RWPE1 (cell line): ENCODE measurements around the gene CKM.
"Not testable (repeated sequence)": the region's sequence is repeated elsewhere in the genome, so short reads cannot be mapped to it uniquely, and the experiment has no call there.

Experiments
- CTCF ChIA-PET: fragments of 350-600 bp; sonication (Branson Sonifier 250); formaldehyde crosslinking; extraction: SDS; loops from one replicate; lab custom pipeline; 2021; lab: Yijun Ruan, JAX
- POLR2A ChIA-PET: fragments of 400-600 bp; formaldehyde crosslinking; extraction: SDS; loops from one replicate; lab custom pipeline; 2020; ENCODE audit warnings: antibody characterized with exemption; ENCODE audit not compliant: low non-redundant PET; lab: Yijun Ruan, JAX
- DNase-seq: peaks from one replicate; pipeline ENCODE4 v3.0.0; 2012; ENCODE audit warnings: low spot score
- H3K27ac ChIP-seq: fragments of 450-650 bp; 2 replicates; pipeline ENCODE4 v1.5.1; 2017
- CTCF ChIP-seq: fragments of 450-650 bp; conservative IDR thresholded peaks from 2 replicates; pipeline ENCODE4 v1.5.1; 2017; ENCODE audit warnings: low read depth, mild to moderate bottlenecking

The CKM gene

GRCh38 chr19:45273521-45273855 is 49.2 kb downstream of the CKM start:
- no peak for DNase-seq
- no peak for TF ChIP-seq CTCF
- CTCF ChIA-PET: no interaction called here
- POLR2A ChIA-PET: no interaction called here
- H3K27ac ChIP-seq: no peak overlapping the region; the same call in 1 of the 2 replicates

GRCh38 chr19:45271735-45272108 is 51.0 kb downstream of the CKM start:
- POLR2A ChIA-PET: no interaction called here
- no peak for TF ChIP-seq CTCF
- DNase-seq: no peak
- H3K27ac ChIP-seq: no peak overlapping the region
- CTCF ChIA-PET: no interaction called here

GRCh38 chr19:45271098-45271734 is 51.5 kb downstream of the CKM start:
- DNase-seq: no peak
- POLR2A ChIA-PET: no interaction called here
- no peak overlapping the region for H3K27ac ChIP-seq
- CTCF ChIA-PET: no interaction called here
- no peak for TF ChIP-seq CTCF

- DNase-seq, POLR2A ChIA-PET, H3K27ac ChIP-seq: not testable (repeated sequence)
- CTCF ChIA-PET: interaction anchor here (0.6 to 0.8 kb wide), 3 partner anchors 14 to 64 kb away, joined by 3 to 4 read pairs (median 3); no protein-coding TSS in a partner anchor
Observed at GRCh38 chr19:45269939-45270338, 52.7 kb downstream of the CKM start.

- CTCF ChIA-PET: no interaction called here
- no peak for TF ChIP-seq CTCF
- no peak overlapping the region for H3K27ac ChIP-seq
- POLR2A ChIA-PET: no interaction called here
- DNase-seq: no peak
Observed at GRCh38 chr19:45267296-45267695, 55.4 kb downstream of the CKM start.

- no peak for TF ChIP-seq CTCF
- CTCF ChIA-PET: no interaction called here
- POLR2A ChIA-PET: no interaction called here
- no peak overlapping the region for H3K27ac ChIP-seq
- DNase-seq: no peak
Observed at GRCh38 chr19:45265375-45265774, 57.3 kb downstream of the CKM start.

GRCh38 chr19:45264781-45265317 is 57.8 kb downstream of the CKM start:
- ChIA-PET CTCF (interaction anchor here (0.6 kb wide), 1 partner anchor 543 kb away, joined by 3 read pairs; no protein-coding TSS in a partner anchor), POLR2A (no interaction called here)
- DNase-seq: no peak
- no peak for TF ChIP-seq CTCF
- H3K27ac ChIP-seq: no peak overlapping the region
